HG03066 (cell line): ENCODE measurements around the gene FCN2.

Source experiments
- ATAC-seq: cut with Tn5 transposase; IDR thresholded peaks from one replicate; pipeline ENCODE4 v1.9.1; 2021; ENCODE audit warnings: low read depth; ENCODE audit not compliant: unreplicated experiment

The FCN2 gene

GRCh38 chr9:134868751-134869553 is 11.7 kb upstream of the FCN2 start:
- no peak for ATAC-seq

DNA sequence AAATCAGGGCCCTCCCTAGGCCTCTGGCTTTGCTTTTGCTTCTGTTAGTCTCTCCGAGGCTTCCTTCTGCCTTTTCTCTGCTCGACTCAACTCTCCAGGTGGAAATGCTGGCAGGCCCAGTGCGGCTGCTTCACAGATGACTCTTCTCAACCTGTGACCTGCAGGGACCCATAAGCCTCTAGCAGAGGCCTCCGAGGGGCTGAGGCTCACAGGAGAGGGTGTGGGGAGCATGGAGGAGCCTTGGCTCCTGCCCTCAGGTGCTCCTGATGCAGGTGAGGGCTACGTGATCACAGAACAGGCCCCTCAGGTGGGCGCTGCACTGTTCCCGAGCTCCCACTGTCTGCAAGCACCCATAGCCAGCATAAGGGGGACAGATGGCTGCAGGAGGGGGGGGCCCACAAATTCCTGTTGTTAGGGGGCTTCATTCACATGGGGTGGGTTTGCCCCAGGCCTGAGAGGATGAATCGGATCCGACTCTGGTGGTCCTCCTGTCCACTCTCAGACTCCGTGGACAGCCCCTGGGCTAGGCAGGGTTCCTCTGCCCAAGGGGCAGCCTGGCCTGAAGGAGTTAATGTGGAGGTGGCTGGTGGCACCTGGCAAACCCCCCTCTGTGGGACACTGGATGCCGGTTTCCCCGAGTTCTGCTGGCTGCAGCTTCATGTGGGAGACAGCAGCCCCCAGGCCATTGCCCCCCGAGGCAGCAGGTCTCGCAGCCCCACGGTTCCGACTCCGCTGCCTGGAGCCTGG is 10.9 kb upstream of the FCN2 start:
- ATAC-seq, result no peak

DNA sequence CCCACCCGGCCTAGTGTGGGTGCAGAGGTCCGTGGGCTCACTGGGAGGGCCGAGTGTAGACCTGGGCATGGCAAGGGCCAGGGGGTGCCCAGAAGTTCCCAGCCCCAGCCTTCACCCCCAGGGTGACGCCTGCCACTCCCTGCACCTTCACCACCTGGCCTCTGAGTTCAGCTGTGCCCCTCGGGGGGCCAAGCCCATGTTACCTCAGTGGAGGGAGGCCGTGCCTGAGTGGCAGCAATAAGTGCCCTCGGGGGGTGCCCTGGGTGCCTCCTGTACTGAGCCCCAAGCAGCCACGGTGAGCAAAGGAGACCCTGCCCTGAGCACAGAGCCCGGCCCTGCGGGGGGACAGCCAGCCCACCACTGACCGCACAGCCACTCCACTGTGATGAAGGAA is 10.3 kb upstream of the FCN2 start:
- ATAC-seq, result no peak

- no peak for ATAC-seq
Measured at GRCh38 chr9:134870746-134871662, 9.6 kb upstream of the FCN2 start.

GRCh38 chr9:134871697-134872340 is 8.8 kb upstream of the FCN2 start:
- ATAC-seq, result no peak

- ATAC-seq, result no peak
Measured at GRCh38 chr9:134872482-134873231, 8.0 kb upstream of the FCN2 start.

- ATAC-seq, result no peak
Measured at GRCh38 chr9:134875371-134875770, 5.2 kb upstream of the FCN2 start.

DNA sequence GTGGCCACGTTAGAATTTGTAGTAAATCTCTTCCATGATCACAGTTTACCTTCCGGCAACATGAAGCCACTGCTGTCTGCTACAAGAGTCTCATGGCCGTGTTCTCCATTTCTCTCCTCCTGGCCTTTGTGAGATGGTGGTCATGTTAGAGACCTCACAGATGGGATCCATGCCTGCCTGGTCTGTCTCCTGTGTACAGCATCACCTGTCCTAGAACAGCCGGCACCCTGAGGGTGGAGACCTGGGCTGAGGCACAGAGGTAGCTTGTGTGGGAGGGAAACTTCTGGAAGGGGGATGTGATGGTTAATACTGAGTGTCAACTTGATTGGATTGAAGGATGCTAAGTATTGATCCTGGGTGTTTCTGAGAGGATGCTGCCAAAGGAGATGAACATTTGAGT is 3.1 kb upstream of the FCN2 start:
- ATAC-seq, result no peak

DNA sequence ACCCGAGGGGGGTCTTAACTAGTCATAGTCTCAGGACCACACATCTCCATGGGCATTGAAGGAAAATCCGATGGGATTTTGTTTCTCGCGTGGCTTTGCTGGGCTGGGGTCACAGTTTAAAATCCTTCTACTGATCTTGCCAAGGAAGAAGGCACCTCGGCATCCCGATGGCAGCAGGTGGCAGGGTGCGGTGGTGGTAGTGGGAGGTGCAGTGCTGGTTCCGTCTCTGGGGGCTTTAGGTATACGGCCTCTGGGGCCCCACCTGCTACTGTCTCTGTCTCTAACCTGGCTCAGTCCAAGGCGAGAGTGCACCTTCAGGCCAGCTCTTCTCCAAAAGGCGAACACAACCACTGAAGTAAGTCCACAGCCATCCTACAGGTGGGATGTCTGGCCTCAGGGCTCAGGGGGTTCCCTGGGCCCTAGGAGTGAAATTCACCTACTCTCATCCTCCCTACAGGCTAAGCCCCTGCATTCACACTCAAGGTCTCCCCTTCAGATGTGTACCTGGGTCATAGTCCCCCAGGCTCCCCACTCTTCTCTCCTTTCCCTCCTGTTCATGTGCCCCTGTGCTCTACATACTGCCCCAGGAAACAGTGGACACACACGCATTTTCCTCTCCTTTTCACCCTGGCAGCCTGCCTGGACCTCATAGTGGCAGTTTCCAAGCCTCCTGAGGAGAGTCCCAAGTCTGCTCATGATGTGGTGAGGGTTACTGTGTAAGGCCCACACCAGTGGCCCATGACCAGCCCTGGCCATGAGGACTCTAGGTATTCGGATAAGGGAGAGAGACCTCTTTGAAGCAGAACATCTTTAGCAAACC is 736 bp upstream of the FCN2 start:
- no peak for ATAC-seq

DNA sequence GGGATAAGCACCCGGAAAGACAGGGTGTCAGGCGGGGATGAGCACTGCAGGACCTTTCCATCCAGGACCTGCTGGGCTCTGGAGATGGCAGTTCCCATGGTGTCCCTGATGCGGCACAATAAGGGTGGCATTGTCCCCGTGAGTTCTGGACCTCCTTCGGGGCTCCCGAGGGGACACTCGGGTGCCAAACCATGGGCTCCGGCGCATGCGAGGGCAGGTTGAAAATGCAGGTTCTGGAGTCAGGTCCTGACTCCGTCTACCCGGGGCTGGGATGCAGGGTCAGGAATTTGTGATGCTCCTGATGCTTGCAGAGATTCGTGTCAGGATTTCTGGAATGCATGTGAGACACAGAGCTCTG is 682 bp downstream of the FCN2 start:
- no peak for ATAC-seq

- ATAC-seq, result no peak
Measured at GRCh38 chr9:134882204-134882785, 1.7 kb downstream of the FCN2 start.

GRCh38 chr9:134883040-134883782 is 2.6 kb downstream of the FCN2 start:
- no peak for ATAC-seq

DNA sequence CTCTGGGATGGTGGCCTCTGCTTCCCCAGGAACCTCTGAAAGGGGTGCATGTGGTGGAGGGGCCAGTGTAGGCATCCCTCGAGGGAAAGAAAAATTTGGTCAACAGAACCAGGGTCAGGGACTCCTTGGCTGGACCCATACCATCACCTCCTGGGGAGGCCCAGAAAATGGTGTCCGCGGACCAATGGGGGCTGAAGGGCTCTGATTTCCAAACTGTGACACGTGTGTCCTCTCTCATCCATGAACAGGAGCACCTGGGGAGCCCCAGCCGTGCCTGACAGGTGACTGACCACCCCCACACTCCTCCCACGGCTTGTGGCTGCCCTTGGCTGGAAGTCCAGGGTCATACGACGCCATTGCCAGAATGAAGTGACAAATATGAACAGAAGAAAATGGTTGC is 3.9 kb downstream of the FCN2 start:
- ATAC-seq, result no peak

GRCh38 chr9:134885001-134885678 is 4.5 kb downstream of the FCN2 start:
- ATAC-seq, result no peak

GRCh38 chr9:134885679-134886412 is 5.2 kb downstream of the FCN2 start:
- ATAC-seq, result no peak

GRCh38 chr9:134886413-134886913 is 5.9 kb downstream of the FCN2 start:
- ATAC-seq, result no peak

DNA sequence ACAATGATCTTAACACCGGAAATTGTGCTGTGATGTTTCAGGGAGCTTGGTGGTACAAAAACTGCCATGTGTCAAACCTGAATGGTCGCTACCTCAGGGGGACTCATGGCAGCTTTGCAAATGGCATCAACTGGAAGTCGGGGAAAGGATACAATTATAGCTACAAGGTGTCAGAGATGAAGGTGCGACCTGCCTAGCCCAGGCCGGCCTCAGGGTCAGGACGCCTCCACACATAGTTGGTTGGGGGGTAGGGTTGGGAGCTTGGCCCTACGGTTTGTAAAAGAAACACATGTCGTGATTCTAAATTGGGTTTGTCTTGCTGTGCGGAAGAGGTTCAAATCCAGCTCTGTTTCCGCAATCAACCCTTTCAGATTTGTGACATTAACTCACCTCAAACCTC is 6.6 kb downstream of the FCN2 start:
- no peak for ATAC-seq
